Stimulated activated naive CD8-positive, alpha-beta T cell treated with anti-CD3 and anti-CD28 coated beads, Interleukin-15, amount 100 ng/mL, for 72 hours (primary cell): Measurements from ENCODE around the gene FERD3L.

Source experiments
- ATAC-seq: fragments of 150-1000 bp; cut with Tn5 transposase; 2 replicates; pipeline ENCODE4 v1.10.0; 2021; ENCODE audit warnings: mild to moderate bottlenecking, moderate library complexity
- DNase-seq, 2 donors: peaks; one replicate each; pipeline ENCODE4 v3.0.0; 2021 to 2022
- H3K27ac Mint-ChIP-seq, 2 donors: one replicate each; pipeline ENCODE4 v1.8.0; 2022; ENCODE audit warnings: mild to moderate bottlenecking in 2 of 2, mixed read lengths in 2 of 2, moderate library complexity in 2 of 2
- H3K27me3 Mint-ChIP-seq: one replicate; pipeline ENCODE4 v1.8.0; 2022; ENCODE audit warnings: mixed read lengths
- H3K4me1 Mint-ChIP-seq: one replicate; pipeline ENCODE4 v1.8.0; 2022; ENCODE audit warnings: mild to moderate bottlenecking, mixed read lengths
- H3K4me3 Mint-ChIP-seq, 2 donors: one replicate each; pipeline ENCODE4 v1.8.0; 2022; ENCODE audit warnings: mild to moderate bottlenecking in 2 of 2, mixed read lengths in 2 of 2, moderate library complexity in 1 of 2
- H3K9me3 Mint-ChIP-seq, 2 donors: one replicate each; pipeline ENCODE4 v1.8.0; 2022; ENCODE audit warnings: mixed read lengths in 2 of 2

The FERD3L gene

GRCh38 chr7:19110026-19110730, 35.0 kb downstream of the FERD3L start:
- H3K27me3 Mint-ChIP-seq: peaks cover 96% of the 10 kb centered on the region
- no peak for ATAC-seq

GRCh38 chr7:19109000-19109946, 35.9 kb downstream of the FERD3L start:
- H3K27me3 Mint-ChIP-seq: peaks cover 99% of the 10 kb centered on the region
- DNase-seq: no peak
- H3K4me3 Mint-ChIP-seq: no peak overlapping the region
- H3K4me1 Mint-ChIP-seq: peaks cover 17% of the 10 kb centered on the region
- H3K9me3 Mint-ChIP-seq: no peaks in the 10 kb centered on the region
- no peak for ATAC-seq
- no peak overlapping the region for H3K27ac Mint-ChIP-seq

More at GRCh38 chr7:19110026-19110730, 35.0 kb downstream of the FERD3L start:
- H3K9me3 Mint-ChIP-seq: no peaks in the 10 kb centered on the region
- H3K27ac Mint-ChIP-seq: no peak overlapping the region
- DNase-seq: no peak
- no peak overlapping the region for H3K4me3 Mint-ChIP-seq
- H3K4me1 Mint-ChIP-seq: peaks cover 17% of the 10 kb centered on the region

GRCh38 chr7:19107356-19108146, 37.7 kb downstream of the FERD3L start:
- Mint-ChIP-seq H3K27me3 (peaks cover 95% of the 10 kb centered on the region), H3K4me1 (peaks cover 17% of the 10 kb centered on the region), H3K27ac (peak overlapping the region in 1 of 2 donors; percentile 34), H3K9me3 (no peaks in the 10 kb centered on the region), H3K4me3 (no peak overlapping the region)
- DNase-seq (no peak), ATAC-seq (no peak)

GRCh38 chr7:19107081-19107355, 38.2 kb downstream of the FERD3L start:
- H3K4me3 Mint-ChIP-seq: no peak overlapping the region

GRCh38 chr7:19106241-19107080, 38.8 kb downstream of the FERD3L start:
- H3K4me1 Mint-ChIP-seq: peaks cover 17% of the 10 kb centered on the region
- ATAC-seq: no peak
- H3K9me3 Mint-ChIP-seq: no peaks in the 10 kb centered on the region
- no peak overlapping the region for H3K27ac Mint-ChIP-seq
- H3K27me3 Mint-ChIP-seq: peaks cover 84% of the 10 kb centered on the region
- no peak for DNase-seq
- H3K4me3 Mint-ChIP-seq: no peak overlapping the region

More at GRCh38 chr7:19107081-19107355, 38.2 kb downstream of the FERD3L start:
- Mint-ChIP-seq H3K27me3 (peaks cover 90% of the 10 kb centered on the region), H3K4me1 (peaks cover 17% of the 10 kb centered on the region), H3K27ac (no peak overlapping the region), H3K9me3 (no peaks in the 10 kb centered on the region)
- no peak for ATAC-seq
- no peak for DNase-seq

GRCh38 chr7:19105546-19105945, 39.7 kb downstream of the FERD3L start:
- H3K4me1 Mint-ChIP-seq: peaks cover 17% of the 10 kb centered on the region
- ATAC-seq (no peak), DNase-seq (no peak)
- peaks cover 75% of the 10 kb centered on the region for H3K27me3 Mint-ChIP-seq
- H3K4me3 Mint-ChIP-seq: no peak overlapping the region
- H3K27ac Mint-ChIP-seq: no peak overlapping the region
- no peaks in the 10 kb centered on the region for H3K9me3 Mint-ChIP-seq

- peaks cover 68% of the 10 kb centered on the region for H3K27me3 Mint-ChIP-seq
- no peak for ATAC-seq
- H3K27ac Mint-ChIP-seq: no peak overlapping the region
- peaks cover 17% of the 10 kb centered on the region for H3K4me1 Mint-ChIP-seq
- no peaks in the 10 kb centered on the region for H3K9me3 Mint-ChIP-seq
- no peak overlapping the region for H3K4me3 Mint-ChIP-seq
- DNase-seq: no peak
Measured at GRCh38 chr7:19104811-19105210, 40.4 kb downstream of the FERD3L start.

GRCh38 chr7:19102884-19103283, 42.3 kb downstream of the FERD3L start:
- peaks cover 14% of the 10 kb centered on the region for H3K4me1 Mint-ChIP-seq
- H3K9me3 Mint-ChIP-seq: no peaks in the 10 kb centered on the region
- peaks cover 49% of the 10 kb centered on the region for H3K27me3 Mint-ChIP-seq
- no peak overlapping the region for H3K27ac Mint-ChIP-seq
- H3K4me3 Mint-ChIP-seq: no peak overlapping the region
- ATAC-seq: no peak
- no peak for DNase-seq

GRCh38 chr7:19101909-19102308, 43.3 kb downstream of the FERD3L start:
- no peak for ATAC-seq
- peaks cover 39% of the 10 kb centered on the region for H3K27me3 Mint-ChIP-seq
- H3K4me1 Mint-ChIP-seq: peaks cover 6% of the 10 kb centered on the region
- H3K4me3 Mint-ChIP-seq: no peak overlapping the region
- DNase-seq: no peak
- H3K9me3 Mint-ChIP-seq: no peaks in the 10 kb centered on the region
- no peak overlapping the region for H3K27ac Mint-ChIP-seq

- peaks cover 34% of the 10 kb centered on the region for H3K27me3 Mint-ChIP-seq
- H3K4me1 Mint-ChIP-seq: peaks cover 5% of the 10 kb centered on the region
- no peak for DNase-seq
- no peaks in the 10 kb centered on the region for H3K9me3 Mint-ChIP-seq
- H3K4me3 Mint-ChIP-seq: no peak overlapping the region
- no peak overlapping the region for H3K27ac Mint-ChIP-seq
- ATAC-seq: no peak
Measured at GRCh38 chr7:19101472-19101871, 43.7 kb downstream of the FERD3L start.

GRCh38 chr7:19099924-19100323, 45.3 kb downstream of the FERD3L start:
- Mint-ChIP-seq H3K9me3 (no peaks in the 10 kb centered on the region), H3K27ac (no peak overlapping the region), H3K4me1 (no peaks in the 10 kb centered on the region), H3K27me3 (peaks cover 19% of the 10 kb centered on the region), H3K4me3 (no peak overlapping the region)
- ATAC-seq: no peak
- DNase-seq: no peak

- Mint-ChIP-seq H3K9me3 (no peaks in the 10 kb centered on the region), H3K27ac (no peak overlapping the region), H3K4me3 (no peak overlapping the region), H3K27me3 (peaks cover 12% of the 10 kb centered on the region), H3K4me1 (no peaks in the 10 kb centered on the region)
- DNase-seq: no peak
- ATAC-seq: no peak
Measured at GRCh38 chr7:19099194-19099593, 46.0 kb downstream of the FERD3L start.

GRCh38 chr7:19098510-19098909, 46.7 kb downstream of the FERD3L start:
- no peak overlapping the region for H3K4me3 Mint-ChIP-seq
- peaks cover 10% of the 10 kb centered on the region for H3K27me3 Mint-ChIP-seq
- H3K9me3 Mint-ChIP-seq: no peaks in the 10 kb centered on the region
- ATAC-seq: no peak
- no peaks in the 10 kb centered on the region for H3K4me1 Mint-ChIP-seq
- no peak for DNase-seq
- H3K27ac Mint-ChIP-seq: no peak overlapping the region

- H3K4me3 Mint-ChIP-seq: no peak overlapping the region
- no peak for ATAC-seq
- no peak for DNase-seq
- peaks cover 0 to 4% of the 10 kb centered on the region in 2 donors for H3K9me3 Mint-ChIP-seq
- H3K27ac Mint-ChIP-seq: no peak overlapping the region
- no peaks in the 10 kb centered on the region for H3K4me1 Mint-ChIP-seq
- no peaks in the 10 kb centered on the region for H3K27me3 Mint-ChIP-seq
Measured at GRCh38 chr7:19097165-19098055, 47.8 kb downstream of the FERD3L start.
